OCI-LY7 (cell line): ENCODE measurements around the gene GMDS. TPM values are rescaled to one million over a fixed set of nuclear protein-coding genes. Genes with fewer than 3 reads are reported as not detected.

Experiments
- BruUV-seq: library from RNA; stranded (reverse); fragments of 400-500 nt; replicated peaks from 2 replicates; lab custom pipeline; 2021; lab: Mats Ljungman, UMichigan
- CTCF ChIA-PET: fragments of 300-600 bp; sonication (Branson Sonifier 250); formaldehyde crosslinking; loops from one replicate; lab custom pipeline; 2022; ENCODE audit warnings: antibody characterized with exemption; ENCODE audit not compliant: unreplicated experiment; lab: Charles Lee
- POLR2A ChIA-PET: fragments of 300-600 bp; sonication (Branson Sonifier 250); formaldehyde crosslinking; loops from one replicate; lab custom pipeline; 2022; ENCODE audit warnings: antibody characterized with exemption; lab: Charles Lee
- DNase-seq: peaks from one replicate; pipeline ENCODE4 v3.0.0-alpha.2; 2015; ENCODE audit warnings: low spot score
- H2AFZ ChIP-seq: fragments of 200-600 bp; sonication (generic), shearing (Covaris generic); 2 replicates; pipeline ENCODE4 v1.6.1; 2014; ENCODE audit warnings: mild to moderate bottlenecking, antibody characterized with exemption, low read length, moderate library complexity
- H3K27ac ChIP-seq: fragments of 200-600 bp; sonication (generic); 2 replicates; pipeline ENCODE4 v1.5.1; 2014; ENCODE audit warnings: mixed run types, low read depth, mild to moderate bottlenecking, moderate library complexity, low read length, inconsistent platforms; ENCODE audit not compliant: poor library complexity, severe bottlenecking
- H3K36me3 ChIP-seq: fragments of 200-600 bp; sonication (generic); 2 replicates; pipeline ENCODE4 v1.6.1; 2014; ENCODE audit warnings: mild to moderate bottlenecking, antibody characterized with exemption, low read length, moderate library complexity, mixed read lengths; ENCODE audit not compliant: insufficient read depth
- H3K4me1 ChIP-seq: fragments of 200-600 bp; sonication (generic); 2 replicates; pipeline ENCODE4 v1.5.1; 2014; ENCODE audit warnings: mild to moderate bottlenecking, low read length; ENCODE audit not compliant: insufficient read depth, poor library complexity, severe bottlenecking
- H3K4me2 ChIP-seq: fragments of 200-600 bp; sonication (generic); 2 replicates; pipeline ENCODE4 v1.6.1; 2014; ENCODE audit warnings: mild to moderate bottlenecking, low read length
- H3K4me3 ChIP-seq: fragments of 200-600 bp; sonication (generic); 2 replicates; pipeline ENCODE4 v1.5.1; 2014; ENCODE audit warnings: mild to moderate bottlenecking, low read depth, low read length; ENCODE audit not compliant: poor library complexity, severe bottlenecking
- H3K79me2 ChIP-seq: fragments of 200-600 bp; sonication (generic); 2 replicates; pipeline ENCODE4 v1.6.1; 2016; ENCODE audit warnings: low read depth, mild to moderate bottlenecking, low read length, moderate library complexity, mixed read lengths; ENCODE audit not compliant: insufficient read depth
- H3K9me2 ChIP-seq: fragments of 200-600 bp; sonication (generic); 2 replicates; pipeline ENCODE4 v1.6.1; 2016; ENCODE audit warnings: mild to moderate bottlenecking, low read length, mixed read lengths; ENCODE audit not compliant: insufficient read depth
- H3K9me3 ChIP-seq: fragments of 200-600 bp; sonication (generic); 2 replicates; pipeline ENCODE4 v1.6.1; 2014; ENCODE audit warnings: mild to moderate bottlenecking, mixed run types, low read length, mixed read lengths
- H4K20me1 ChIP-seq: fragments of 200-600 bp; sonication (generic); 2 replicates; pipeline ENCODE4 v1.6.1; 2014; ENCODE audit warnings: mild to moderate bottlenecking, antibody characterized with exemption, low read length, moderate library complexity, mixed read lengths; ENCODE audit not compliant: insufficient read depth
- EZH2phosphoT487 ChIP-seq: fragments of 200-600 bp; sonication (generic); IDR thresholded peaks from 2 replicates; pipeline ENCODE4 v1.6.1; 2018; ENCODE audit warnings: low read depth, borderline replicate concordance, mild to moderate bottlenecking, mixed run types, antibody characterized with exemption, low read length, moderate library complexity, mixed read lengths
- intact Hi-C: fragments of 100-400 bp; cut with micrococcal nuclease; formaldehyde crosslinking; loops from one replicate; pipeline ENCODE4 v1.10.0; 2022; ENCODE audit not compliant: unreplicated experiment
- total RNA-seq, 2 experiments: library from RNA; depleted of rRNA in 1 of 2; stranded (reverse); fragments of >200 nt in 1 of 2; shearing (Covaris generic) in 1 of 2; gene quantifications; 2 replicates each; pipeline ENCODE4 v1.2.3, GENCODE V29; 2014 to 2022
- TF ChIP-seq, protein P1 (sequence below): fragments of 200-600 bp; sonication (generic); conservative IDR thresholded peaks from 2 replicates; pipeline ENCODE4 v1.5.1; 2014; ENCODE audit warnings: mild to moderate bottlenecking, antibody characterized with exemption, low read length, moderate library complexity, mixed read lengths

Gene GMDS
- total RNA-seq, 2 experiments from 2014 or later = 9.9 to 26.8 TPM

GRCh38 chr6:1607516-1608221 lies 637.7 kb downstream of the GMDS start:
- H3K4me1 ChIP-seq = no peaks in the 10 kb centered on the region
- H3K9me2 ChIP-seq = no peaks in the 10 kb centered on the region
- no peak overlapping the region for H3K27ac ChIP-seq
- peak overlapping the region; percentile 41; the same call in 1 of the 2 replicates for H3K4me2 ChIP-seq
- H3K36me3 ChIP-seq = no peaks in the 10 kb centered on the region
- H3K79me2 ChIP-seq = no peaks in the 10 kb centered on the region
- intact Hi-C loops = loop anchor here (2.0 to 10.0 kb wide), 2 partner anchors 747 to 837 kb away; no protein-coding TSS in a partner anchor
- no peak overlapping the region for H3K4me3 ChIP-seq
- ChIA-PET POLR2A (no interaction called here), CTCF (no interaction called here)
- DNase-seq = no peak
- H3K9me3 ChIP-seq = no peaks in the 10 kb centered on the region
- TF ChIP-seq EZH2phosphoT487 = no peak
- TF ChIP-seq, protein P1, sequence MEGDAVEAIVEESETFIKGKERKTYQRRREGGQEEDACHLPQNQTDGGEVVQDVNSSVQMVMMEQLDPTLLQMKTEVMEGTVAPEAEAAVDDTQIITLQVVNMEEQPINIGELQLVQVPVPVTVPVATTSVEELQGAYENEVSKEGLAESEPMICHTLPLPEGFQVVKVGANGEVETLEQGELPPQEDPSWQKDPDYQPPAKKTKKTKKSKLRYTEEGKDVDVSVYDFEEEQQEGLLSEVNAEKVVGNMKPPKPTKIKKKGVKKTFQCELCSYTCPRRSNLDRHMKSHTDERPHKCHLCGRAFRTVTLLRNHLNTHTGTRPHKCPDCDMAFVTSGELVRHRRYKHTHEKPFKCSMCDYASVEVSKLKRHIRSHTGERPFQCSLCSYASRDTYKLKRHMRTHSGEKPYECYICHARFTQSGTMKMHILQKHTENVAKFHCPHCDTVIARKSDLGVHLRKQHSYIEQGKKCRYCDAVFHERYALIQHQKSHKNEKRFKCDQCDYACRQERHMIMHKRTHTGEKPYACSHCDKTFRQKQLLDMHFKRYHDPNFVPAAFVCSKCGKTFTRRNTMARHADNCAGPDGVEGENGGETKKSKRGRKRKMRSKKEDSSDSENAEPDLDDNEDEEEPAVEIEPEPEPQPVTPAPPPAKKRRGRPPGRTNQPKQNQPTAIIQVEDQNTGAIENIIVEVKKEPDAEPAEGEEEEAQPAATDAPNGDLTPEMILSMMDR = no peak
- H4K20me1 ChIP-seq = no peaks in the 10 kb centered on the region
- no TSS peak for BruUV-seq
- H2AFZ ChIP-seq = no peak overlapping the region

GRCh38 chr6:1606780-1607515 lies 638.5 kb downstream of the GMDS start:
- ChIA-PET CTCF (no interaction called here), POLR2A (interaction anchor here (0.9 to 1.0 kb wide), 3 partner anchors 20 to 489 kb away, joined by 3 read pairs; no protein-coding TSS in a partner anchor)
- H3K36me3 ChIP-seq = no peaks in the 10 kb centered on the region
- H3K4me1 ChIP-seq = no peaks in the 10 kb centered on the region
- H3K27ac ChIP-seq = no peak overlapping the region
- no peak for DNase-seq
- H3K9me3 ChIP-seq = no peaks in the 10 kb centered on the region
- BruUV-seq = no TSS peak
- no peak overlapping the region for H2AFZ ChIP-seq
- H4K20me1 ChIP-seq = no peaks in the 10 kb centered on the region
- H3K9me2 ChIP-seq = no peaks in the 10 kb centered on the region
- peak overlapping the region; percentile 41; the same call in 1 of the 2 replicates for H3K4me2 ChIP-seq
- TF ChIP-seq, protein P1 = no peak
- TF ChIP-seq EZH2phosphoT487 = no peak
- H3K79me2 ChIP-seq = no peaks in the 10 kb centered on the region
- no peak overlapping the region for H3K4me3 ChIP-seq
- intact Hi-C loops = loop anchor here (2.0 to 10.0 kb wide), 2 partner anchors 748 to 838 kb away; no protein-coding TSS in a partner anchor
